KOPT-K1 (cell line): ENCODE measurements around the gene PRLR.

ENCODE experiments used
- H3K27ac ChIP-seq: fragments of 200-600 bp; sonication (generic); 2 replicates; pipeline ENCODE4 v1.5.1; 2016; ENCODE audit warnings: antibody characterized with exemption, mild to moderate bottlenecking, low read depth, low read length; ENCODE audit not compliant: poor library complexity, severe bottlenecking
- H3K36me3 ChIP-seq: fragments of 200-600 bp; sonication (generic); 2 replicates; pipeline ENCODE4 v1.5.1; 2017; ENCODE audit warnings: antibody characterized with exemption, mild to moderate bottlenecking, low read length, moderate library complexity; ENCODE audit not compliant: insufficient read depth
- H3K9me3 ChIP-seq: fragments of 200-600 bp; sonication (generic); 2 replicates; pipeline ENCODE4 v1.5.1; 2017; ENCODE audit warnings: antibody characterized with exemption, low read length, mild to moderate bottlenecking; ENCODE audit not compliant: insufficient read depth, poor library complexity, severe bottlenecking

Gene PRLR

DNA sequence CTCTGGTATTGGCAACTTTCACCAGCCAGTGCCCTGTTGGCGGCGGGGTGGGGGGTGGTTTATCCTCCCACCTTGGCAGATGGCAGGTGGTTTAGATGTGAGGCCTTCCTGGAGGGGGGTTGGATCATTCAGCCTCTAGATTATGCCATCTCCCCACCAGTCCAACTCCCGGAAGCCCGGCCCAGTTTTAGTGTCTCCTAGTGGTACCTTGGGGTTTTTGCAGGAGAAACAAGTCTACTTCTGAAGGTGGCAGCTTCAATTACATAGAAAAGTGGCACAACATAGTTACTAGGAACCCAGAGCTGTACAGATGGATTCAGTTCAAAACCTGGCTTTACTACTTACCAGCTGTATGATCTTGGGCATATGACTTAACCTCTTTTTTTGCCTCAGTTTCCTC is 11.3 kb downstream of the PRLR start:
- no peak overlapping the region for H3K27ac ChIP-seq
- no peaks in the 10 kb centered on the region for H3K36me3 ChIP-seq
- no peaks in the 10 kb centered on the region for H3K9me3 ChIP-seq

DNA sequence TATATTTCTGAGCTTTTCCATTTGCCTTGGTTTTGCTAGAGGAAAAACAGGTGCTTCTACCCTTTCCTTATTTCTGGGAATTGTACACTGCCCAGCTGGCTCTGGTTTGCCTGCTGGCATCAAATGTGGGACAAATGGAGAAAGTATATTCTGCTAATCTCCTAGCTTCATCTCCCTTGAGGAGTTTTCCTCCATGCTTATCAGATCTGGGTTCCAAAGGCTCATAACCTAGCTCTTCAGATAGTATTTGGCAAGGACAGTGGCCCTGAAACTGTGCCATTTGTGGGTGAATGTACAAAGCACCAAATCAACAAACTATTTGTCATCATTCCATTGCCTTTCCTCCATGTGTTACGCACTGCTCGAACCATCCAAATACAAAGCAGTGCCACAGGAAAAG is 16.2 kb downstream of the PRLR start:
- no peaks in the 10 kb centered on the region for H3K36me3 ChIP-seq
- H3K27ac ChIP-seq = no peak overlapping the region
- no peaks in the 10 kb centered on the region for H3K9me3 ChIP-seq

DNA sequence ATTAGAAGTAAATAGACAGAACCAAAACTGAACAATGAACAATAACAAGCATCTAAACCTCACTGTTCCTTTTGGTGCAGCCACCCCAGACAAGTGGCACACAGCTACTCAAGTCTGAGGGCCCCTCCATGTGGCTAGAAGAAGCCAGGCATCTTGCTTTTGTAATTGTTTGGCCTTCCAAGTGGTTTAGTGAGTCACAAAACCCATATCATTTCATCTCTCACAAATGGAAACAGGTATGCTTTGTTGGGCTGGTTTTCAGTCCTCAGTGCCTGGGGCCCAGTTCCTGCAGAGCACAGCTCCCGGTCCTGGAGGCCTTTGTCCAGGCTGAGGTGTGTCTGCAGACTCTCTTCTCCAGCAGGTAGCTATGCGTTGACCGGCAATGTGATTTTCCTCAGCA is 16.7 kb downstream of the PRLR start:
- Histone ChIP-seq H3K36me3 (no peaks in the 10 kb centered on the region), H3K27ac (no peak overlapping the region), H3K9me3 (no peaks in the 10 kb centered on the region)

DNA sequence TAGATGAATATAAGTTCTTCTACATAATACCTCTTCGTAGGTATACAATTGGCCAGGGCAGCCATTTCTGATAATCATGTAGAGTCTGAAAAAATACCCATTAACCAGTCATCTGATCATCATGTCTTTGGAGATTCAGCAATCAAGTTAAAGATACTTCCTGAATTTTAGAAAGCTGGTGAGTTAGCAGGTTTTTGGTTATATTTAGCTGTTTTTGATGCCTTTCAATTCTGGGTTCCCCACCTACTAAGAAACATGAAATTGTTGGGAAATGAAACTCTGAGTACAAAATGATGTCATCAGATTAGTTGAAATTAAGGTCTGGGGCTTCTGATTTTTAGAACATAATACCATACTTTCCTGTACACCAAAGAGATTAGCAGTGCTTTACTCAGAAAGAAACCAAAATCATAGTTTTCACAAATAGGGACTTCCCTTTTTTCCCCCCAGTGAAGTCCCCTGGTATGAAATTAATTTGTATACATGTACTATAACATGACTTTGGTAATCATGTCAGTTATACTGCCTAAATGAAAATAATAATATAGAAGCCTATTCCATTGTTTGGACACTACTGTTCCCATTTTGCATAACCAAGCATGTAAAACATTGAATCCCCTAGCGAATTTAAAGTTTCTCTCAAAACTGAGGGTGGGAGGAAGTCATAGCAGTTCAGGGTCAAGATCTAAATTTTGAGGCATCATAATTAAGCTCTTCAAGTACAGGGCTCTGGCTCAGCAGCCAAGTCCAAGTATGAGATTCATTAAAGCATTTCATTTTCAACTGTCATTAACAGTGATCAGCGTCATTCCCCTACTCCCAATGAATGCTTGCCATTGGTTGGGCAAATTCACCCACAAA is 17.9 kb downstream of the PRLR start:
- no peak overlapping the region for H3K27ac ChIP-seq
- no peaks in the 10 kb centered on the region for H3K9me3 ChIP-seq

DNA sequence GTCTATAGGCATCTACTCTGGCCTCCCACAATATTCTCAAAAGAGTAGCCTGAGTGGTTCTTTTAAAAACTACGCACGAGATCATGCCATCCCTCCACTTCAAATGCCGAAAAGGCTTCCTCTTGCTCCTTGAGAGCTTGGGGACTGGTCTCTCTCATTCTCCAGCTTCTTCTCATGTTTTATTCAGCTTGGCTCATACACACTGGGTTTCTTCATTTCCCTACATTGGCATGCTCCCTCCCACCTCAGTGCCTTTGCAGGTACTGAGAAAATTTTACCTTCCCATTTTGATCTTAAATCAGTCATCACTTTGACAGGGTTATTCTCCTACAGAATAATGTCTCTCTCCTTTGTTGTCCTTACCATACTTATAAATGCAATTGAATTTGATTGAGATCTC is 20.4 kb downstream of the PRLR start:
- H3K9me3 ChIP-seq = no peaks in the 10 kb centered on the region
- no peaks in the 10 kb centered on the region for H3K36me3 ChIP-seq
- H3K27ac ChIP-seq = no peak overlapping the region

More for the DNA sequence above, 17.9 kb downstream of the PRLR start:
- no peaks in the 10 kb centered on the region for H3K36me3 ChIP-seq

DNA sequence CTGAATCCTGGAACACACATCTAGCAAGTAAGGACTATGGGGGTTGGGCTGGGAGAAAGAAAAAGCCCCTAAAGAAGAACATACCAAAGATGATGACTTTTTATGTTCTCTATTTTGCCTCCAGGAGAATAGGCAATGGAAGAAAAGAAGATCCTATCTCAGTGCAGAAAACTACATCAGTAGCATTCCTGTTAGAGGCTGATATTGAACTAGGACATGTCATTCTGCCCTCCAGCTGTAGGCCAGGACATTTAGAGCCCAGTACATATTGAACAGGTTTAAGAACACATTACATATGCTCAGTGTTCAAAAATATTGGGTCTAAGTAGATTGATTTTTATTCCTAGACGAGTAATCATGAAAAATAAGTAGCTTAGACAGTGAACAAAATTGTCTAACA is 24.7 kb downstream of the PRLR start:
- no peaks in the 10 kb centered on the region for H3K9me3 ChIP-seq
- no peaks in the 10 kb centered on the region for H3K36me3 ChIP-seq
- no peak overlapping the region for H3K27ac ChIP-seq

DNA sequence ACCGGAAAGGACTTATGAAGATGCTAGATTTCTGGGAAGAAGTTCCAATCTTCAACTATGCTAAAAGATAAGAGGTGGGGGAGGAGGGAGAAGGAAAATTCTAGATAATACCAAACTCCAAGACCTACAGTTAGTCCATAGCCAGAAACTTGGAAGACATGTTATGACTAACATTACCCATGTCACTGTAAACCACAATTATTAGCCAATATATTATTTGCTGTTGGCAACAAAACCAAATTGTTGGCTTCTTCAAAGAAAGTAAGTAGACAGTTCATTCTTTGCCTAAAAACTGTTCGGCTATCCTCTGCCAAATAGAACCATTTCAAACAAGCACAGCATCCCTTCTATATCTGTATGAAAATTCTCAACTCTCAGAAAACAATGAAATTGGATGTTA is 25.1 kb downstream of the PRLR start:
- Histone ChIP-seq H3K27ac (no peak overlapping the region), H3K9me3 (no peaks in the 10 kb centered on the region), H3K36me3 (no peaks in the 10 kb centered on the region)

DNA sequence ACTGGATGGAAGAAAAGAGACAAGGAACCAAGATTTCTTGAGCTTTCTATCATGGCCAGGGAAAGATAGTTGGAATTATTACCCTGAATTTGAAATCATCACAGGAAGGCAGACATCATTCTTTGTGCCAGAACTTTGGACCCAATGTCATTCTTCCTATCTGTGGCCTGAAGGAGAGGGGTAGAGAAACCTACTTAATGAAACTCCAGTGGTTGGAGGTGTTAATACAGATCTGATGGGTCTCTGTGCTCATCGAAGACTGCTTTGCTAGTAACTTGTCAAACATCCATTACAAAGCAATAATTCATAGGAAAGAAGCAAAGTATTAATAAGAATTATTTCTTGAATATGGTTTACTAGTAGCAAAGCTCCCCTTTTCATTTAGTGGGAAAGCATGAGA is 26.9 kb downstream of the PRLR start:
- Histone ChIP-seq H3K27ac (no peak overlapping the region), H3K9me3 (no peaks in the 10 kb centered on the region), H3K36me3 (no peaks in the 10 kb centered on the region)

DNA sequence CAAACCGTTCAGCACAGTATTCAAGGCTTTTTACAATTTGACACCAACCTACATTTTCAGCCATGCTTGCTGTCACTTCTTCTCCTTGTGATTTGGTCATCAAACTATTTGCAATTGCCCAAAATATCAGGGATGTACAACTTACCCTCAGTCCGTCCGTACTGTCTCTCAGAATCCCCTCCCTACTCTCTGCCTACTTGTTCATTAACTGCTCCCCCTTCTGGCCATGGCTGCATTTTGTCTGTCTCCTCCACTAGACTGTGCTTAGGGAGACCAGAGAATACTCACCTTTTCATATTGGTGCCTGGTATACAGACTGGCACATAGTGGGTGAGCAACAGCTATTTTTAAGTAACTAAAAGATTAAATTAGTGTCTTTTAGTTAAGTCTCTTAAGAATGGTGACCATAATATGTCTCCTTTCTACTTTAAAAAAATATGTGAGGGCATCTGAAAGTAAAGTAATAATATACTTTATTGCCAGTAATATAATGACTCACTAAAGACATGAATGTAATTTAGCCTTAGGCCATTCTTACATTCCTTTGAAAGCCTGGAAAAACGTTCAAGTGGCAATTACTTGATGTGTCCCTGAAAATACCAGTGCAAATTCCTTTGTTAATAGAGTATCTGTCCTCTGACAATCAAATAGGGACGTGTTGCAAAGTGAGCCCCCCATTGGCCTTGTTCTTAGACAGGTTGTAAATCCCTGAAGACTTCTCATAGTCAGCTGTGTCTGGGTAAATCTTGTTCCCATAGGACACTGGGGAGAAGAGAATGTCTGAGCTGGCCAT is 27.8 kb downstream of the PRLR start:
- no peaks in the 10 kb centered on the region for H3K36me3 ChIP-seq
- no peaks in the 10 kb centered on the region for H3K9me3 ChIP-seq
- H3K27ac ChIP-seq = no peak overlapping the region

DNA sequence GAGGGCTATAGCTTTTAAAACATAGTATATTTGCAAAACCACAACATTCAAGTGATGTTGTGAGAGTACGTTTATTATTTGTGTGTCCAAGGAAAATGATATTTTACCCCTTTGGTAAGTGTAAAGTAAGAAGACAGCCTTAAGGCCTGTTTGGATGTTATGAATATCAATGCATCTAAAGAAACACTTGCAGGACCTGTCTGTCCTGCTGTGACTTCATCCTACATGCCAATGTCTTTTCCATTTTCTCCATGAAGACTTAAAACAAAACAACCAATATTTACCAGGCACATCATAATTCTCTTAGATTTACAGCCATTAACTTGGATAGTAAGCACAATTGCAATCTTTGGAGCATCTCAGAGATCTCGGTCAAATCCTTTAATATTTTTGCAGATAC is 29.0 kb downstream of the PRLR start:
- H3K9me3 ChIP-seq = no peaks in the 10 kb centered on the region
- H3K36me3 ChIP-seq = no peaks in the 10 kb centered on the region
- no peak overlapping the region for H3K27ac ChIP-seq

DNA sequence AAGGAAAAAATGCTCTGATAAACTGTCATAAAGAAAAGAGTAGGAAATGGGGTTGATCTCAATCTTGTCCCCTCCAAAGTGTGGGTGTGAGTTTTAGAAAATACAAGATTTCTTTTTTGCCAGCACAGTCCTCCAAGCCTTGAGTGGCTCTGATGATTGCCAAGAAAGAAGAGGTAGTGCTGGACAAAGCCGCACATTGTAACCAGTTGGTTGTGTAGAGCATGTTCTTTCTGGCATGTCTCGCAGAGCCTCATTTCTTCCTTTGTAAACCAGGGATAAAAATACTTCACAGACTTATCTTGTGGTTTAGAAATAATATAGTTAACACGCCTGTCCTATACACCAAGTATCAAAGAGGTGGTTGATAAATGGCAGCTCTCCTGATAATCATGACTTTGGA is 30.4 kb downstream of the PRLR start:
- Histone ChIP-seq H3K36me3 (no peaks in the 10 kb centered on the region), H3K27ac (no peak overlapping the region), H3K9me3 (no peaks in the 10 kb centered on the region)

DNA sequence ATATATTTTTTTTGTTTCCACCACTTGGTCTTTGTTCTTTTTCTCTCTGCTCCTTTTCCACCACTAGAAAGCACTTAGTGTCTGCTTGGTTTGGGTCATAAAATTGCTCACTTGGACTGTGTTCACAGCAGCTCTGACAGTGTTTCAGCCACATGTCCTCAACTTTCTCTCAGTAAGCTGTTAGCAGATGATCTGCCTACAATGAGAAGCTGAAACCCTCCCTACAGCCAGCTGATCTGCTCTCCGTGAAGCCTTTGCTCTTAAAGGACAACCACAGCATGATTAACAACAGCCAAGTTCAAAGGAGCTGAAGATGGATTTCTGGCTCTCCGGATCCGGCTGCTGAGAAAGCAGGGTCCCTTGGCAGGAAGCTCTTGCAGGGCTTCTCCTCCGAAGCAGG is 31.6 kb downstream of the PRLR start:
- Histone ChIP-seq H3K36me3 (no peaks in the 10 kb centered on the region), H3K27ac (no peak overlapping the region), H3K9me3 (no peaks in the 10 kb centered on the region)

DNA sequence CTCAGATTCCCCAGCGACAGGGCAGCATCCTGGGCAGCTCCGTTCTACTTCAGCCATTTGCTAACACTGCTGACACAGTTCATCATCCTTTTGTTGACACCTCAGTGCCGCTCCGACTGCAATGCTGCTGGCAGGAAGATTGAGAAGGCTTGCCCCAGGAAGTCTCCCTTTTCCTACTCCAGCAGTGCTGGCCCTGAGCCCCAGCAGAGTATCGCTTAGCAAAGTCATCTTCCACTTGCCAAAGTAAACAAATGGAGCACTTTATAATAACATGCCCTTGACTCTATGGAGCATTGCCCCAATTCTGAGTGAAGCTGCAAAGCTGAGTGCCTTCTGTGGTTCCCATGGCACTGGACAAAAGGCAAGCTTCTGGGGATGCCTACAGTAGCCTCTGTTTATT is 32.2 kb downstream of the PRLR start:
- Histone ChIP-seq H3K9me3 (no peaks in the 10 kb centered on the region), H3K27ac (no peak overlapping the region), H3K36me3 (no peaks in the 10 kb centered on the region)

DNA sequence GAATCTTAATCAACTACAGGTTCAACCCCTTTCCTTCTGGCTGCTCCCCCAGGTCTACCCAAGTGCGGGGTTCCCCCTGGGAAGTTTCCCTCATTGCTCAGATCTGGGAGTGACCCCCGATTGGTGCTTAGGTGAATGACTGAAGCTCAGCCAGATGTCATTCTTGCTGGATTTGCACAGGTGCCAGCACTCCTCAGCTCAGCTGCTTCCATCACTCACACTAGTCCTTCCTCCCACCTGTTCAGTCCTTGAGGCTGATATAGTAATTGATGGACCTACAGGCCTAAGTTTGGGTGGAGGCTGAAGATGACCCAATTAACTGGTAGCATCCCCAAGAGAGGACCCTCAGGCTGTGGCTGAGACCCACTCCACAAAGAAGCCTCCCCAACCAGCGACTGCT is 32.9 kb downstream of the PRLR start:
- Histone ChIP-seq H3K27ac (no peak overlapping the region), H3K9me3 (no peaks in the 10 kb centered on the region), H3K36me3 (no peaks in the 10 kb centered on the region)

DNA sequence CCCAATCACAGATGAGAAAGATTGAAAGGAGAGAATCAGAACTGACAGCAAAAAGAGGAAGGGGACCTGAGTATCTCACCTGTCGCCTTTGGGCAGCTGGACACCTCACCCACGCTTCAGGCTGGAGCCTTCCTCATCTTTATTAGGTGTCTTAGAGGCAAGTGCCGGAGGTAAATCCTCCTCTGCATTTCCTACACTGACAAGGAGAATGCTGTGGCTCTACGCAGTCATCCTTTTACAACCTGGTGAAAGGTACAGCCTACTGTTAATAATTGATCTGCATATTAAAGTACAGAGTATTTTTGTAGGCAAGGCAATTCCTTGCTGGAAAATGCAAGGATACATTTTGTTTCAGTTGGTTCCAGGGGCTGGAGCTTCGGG is 34.8 kb downstream of the PRLR start:
- Histone ChIP-seq H3K36me3 (no peaks in the 10 kb centered on the region), H3K27ac (no peak overlapping the region), H3K9me3 (no peaks in the 10 kb centered on the region)
